Left ventricle myocardium inferior (tissue), 1 donor: Measurements from ENCODE around the gene NR3C2. TPM values are rescaled to one million over a fixed set of nuclear protein-coding genes. Genes with fewer than 3 reads are reported as not detected.

ENCODE experiments used
- DNase-seq: peaks from one replicate; pipeline ENCODE4 v3.0.0-alpha.2; 2020
- H3K27ac ChIP-seq: fragments of 200-600 bp; replicated peaks from 2 replicates; pipeline ENCODE4 v1.8.0; 2021
- H3K27me3 ChIP-seq: fragments of 200-600 bp; 2 replicates; pipeline ENCODE4 v1.8.0; 2021; ENCODE audit warnings: low read depth
- H3K36me3 ChIP-seq: fragments of 200-600 bp; 2 replicates; pipeline ENCODE4 v1.8.0; 2021
- H3K4me1 ChIP-seq: fragments of 200-600 bp; 2 replicates; pipeline ENCODE4 v1.8.0; 2021
- H3K4me3 ChIP-seq: fragments of 200-600 bp; 2 replicates; pipeline ENCODE4 v1.8.0; 2021; ENCODE audit warnings: mild to moderate bottlenecking, moderate library complexity
- H3K9me3 ChIP-seq: fragments of 200-600 bp; replicated peaks from 2 replicates; pipeline ENCODE4 v1.8.0; 2021
- CTCF ChIP-seq: fragments of 200-600 bp; IDR thresholded peaks from 2 replicates; pipeline ENCODE4 v1.8.0; 2021; ENCODE audit warnings: antibody characterized with exemption, mild to moderate bottlenecking, borderline replicate concordance
- intact Hi-C: fragments of 100-400 bp; cut with micrococcal nuclease; formaldehyde crosslinking; loops from one replicate; pipeline ENCODE4 v1.11.0; 2022
- total RNA-seq: library from RNA; stranded (reverse); fragmentation: NEBNext Ultra II Directional; extraction: Animal tissue kit (Norgen Biotek cat#: 25700); gene quantifications from one replicate; pipeline ENCODE4 v1.2.1, GENCODE V29; 2021
- donor health status: DM: no; HTN: yes; CAD: no; lungs with severe emphysema.

NR3C2 gene
- total RNA-seq, 1 donor from 2014 or later: 23.9 TPM

- H3K27me3 ChIP-seq: no peaks in the 10 kb centered on the region
- DNase-seq: no peak
- H3K9me3 ChIP-seq: no peaks in the 10 kb centered on the region
- H3K36me3 ChIP-seq: no peaks in the 10 kb centered on the region
- H3K4me3 ChIP-seq: no peak overlapping the region
- H3K27ac ChIP-seq: no peak overlapping the region
- no peak for TF ChIP-seq CTCF
- intact Hi-C loops: no loop called here
- H3K4me1 ChIP-seq: peaks cover 24% of the 10 kb centered on the region
Measured at GRCh38 chr4:148259841-148260240, 182.4 kb downstream of the NR3C2 start.

GRCh38 chr4:148258535-148258934 lies 183.7 kb downstream of the NR3C2 start:
- intact Hi-C loops: no loop called here
- Histone ChIP-seq H3K36me3 (no peaks in the 10 kb centered on the region), H3K27me3 (no peaks in the 10 kb centered on the region), H3K27ac (no peak overlapping the region), H3K4me3 (no peak overlapping the region), H3K9me3 (no peaks in the 10 kb centered on the region), H3K4me1 (peaks cover 34% of the 10 kb centered on the region)
- no peak for DNase-seq
- no peak for TF ChIP-seq CTCF

- Histone ChIP-seq H3K4me1 (peaks cover 54% of the 10 kb centered on the region), H3K4me3 (no peak overlapping the region), H3K27me3 (no peaks in the 10 kb centered on the region), H3K9me3 (no peaks in the 10 kb centered on the region), H3K27ac (no peak overlapping the region), H3K36me3 (no peaks in the 10 kb centered on the region)
- TF ChIP-seq CTCF: no peak
- intact Hi-C loops: no loop called here
- DNase-seq: no peak
Measured at GRCh38 chr4:148255344-148255720, 186.9 kb downstream of the NR3C2 start.

GRCh38 chr4:148254621-148255343 lies 187.4 kb downstream of the NR3C2 start:
- no peak for TF ChIP-seq CTCF
- no peaks in the 10 kb centered on the region for H3K36me3 ChIP-seq
- intact Hi-C loops: no loop called here
- no peak for DNase-seq
- no peak overlapping the region for H3K27ac ChIP-seq
- no peak overlapping the region for H3K4me3 ChIP-seq
- H3K27me3 ChIP-seq: no peaks in the 10 kb centered on the region
- peaks cover 54% of the 10 kb centered on the region for H3K4me1 ChIP-seq
- H3K9me3 ChIP-seq: no peaks in the 10 kb centered on the region

- Histone ChIP-seq H3K4me1 (peaks cover 50% of the 10 kb centered on the region), H3K36me3 (no peaks in the 10 kb centered on the region), H3K9me3 (no peaks in the 10 kb centered on the region), H3K27ac (no peak overlapping the region), H3K27me3 (no peaks in the 10 kb centered on the region), H3K4me3 (no peak overlapping the region)
- DNase-seq: no peak
- no peak for TF ChIP-seq CTCF
- intact Hi-C loops: no loop called here
Measured at GRCh38 chr4:148253768-148254167, 188.4 kb downstream of the NR3C2 start.
